C4-2B (cell line): ENCODE measurements around the gene SLC2A11.

Source experiments
- CTCF ChIP-seq: fragments of 450-650 bp; conservative IDR thresholded peaks from 2 replicates; pipeline ENCODE4 v1.5.1; 2017; ENCODE audit warnings: mild to moderate bottlenecking
- ZFX ChIP-seq: fragments of 450-650 bp; IDR thresholded peaks from 2 replicates; pipeline ENCODE4 v1.6.1; 2017

GRCh38 chr22:23847991-23848864 is 9.4 kb upstream of the SLC2A11 start:
- TF ChIP-seq CTCF, result no peak
- no peak for TF ChIP-seq ZFX
